HCT116 (cell line): Measurements from ENCODE around the gene NEB.

Source experiments
- ATF3 ChIP-seq: IDR thresholded peaks from 2 replicates; pipeline ENCODE4 v1.6.1; 2012
- CEBPB ChIP-seq: IDR thresholded peaks from 2 replicates; pipeline ENCODE4 v1.6.1; 2012; ENCODE audit warnings: low read depth
- ELF1 ChIP-seq: IDR thresholded peaks from 2 replicates; pipeline ENCODE4 v1.6.1; 2012; ENCODE audit warnings: low read depth, borderline replicate concordance
- EZH2 ChIP-seq: fragments of 200-600 bp; sonication (generic); IDR thresholded peaks from 2 replicates; pipeline ENCODE4 v1.6.1; 2017; ENCODE audit warnings: antibody characterized with exemption, mixed run types
- POLR2A ChIP-seq: IDR thresholded peaks from 2 replicates; pipeline ENCODE4 v1.7.0; 2011; ENCODE audit warnings: borderline replicate concordance; ENCODE audit not compliant: insufficient read depth, insufficient read length; ENCODE audit errors: extremely low read depth
- REST ChIP-seq: IDR thresholded peaks from 2 replicates; pipeline ENCODE4 v1.6.1; 2012; ENCODE audit warnings: low read depth
- SRF ChIP-seq: IDR thresholded peaks from 2 replicates; pipeline ENCODE4 v1.6.1; 2012; ENCODE audit warnings: low read depth
- YY1 ChIP-seq: IDR thresholded peaks from 2 replicates; pipeline ENCODE4 v1.6.1; 2011; ENCODE audit warnings: low read length, low read depth, moderate library complexity, mild to moderate bottlenecking; ENCODE audit not compliant: insufficient replicate concordance; ENCODE audit errors: extremely low read depth
- TF ChIP-seq, protein P1 (sequence below), 3 experiments: fragments of 200-600 bp in 1 of 3; sonication (generic) in 1 of 3; IDR thresholded peaks in 2 of 3; conservative IDR thresholded peaks in 1 of 3; 2 replicates each; pipeline ENCODE4 v1.5.1; 2012 to 2017; ENCODE audit warnings: low read depth in 2 of 3, low read length in 2 of 3, antibody characterized with exemption in 1 of 3, borderline replicate concordance in 1 of 3, control low read depth in 1 of 3, mild to moderate bottlenecking in 1 of 3, mixed read lengths in 1 of 3, mixed run types in 1 of 3, moderate library complexity in 1 of 3; ENCODE audit not compliant: insufficient read depth in 1 of 3
- TF ChIP-seq, protein P2 (sequence below): IDR thresholded peaks from 2 replicates; pipeline ENCODE4 v1.6.1; 2011; ENCODE audit warnings: mild to moderate bottlenecking, low read length, moderate library complexity; ENCODE audit not compliant: insufficient replicate concordance; ENCODE audit errors: extremely low read depth

- TF ChIP-seq EZH2 (no peak), CEBPB (no peak), SRF (no peak), REST (no peak), YY1 (no peak), ATF3 (no peak), POLR2A (no peak), ELF1 (no peak)
- TF ChIP-seq, protein P1, sequence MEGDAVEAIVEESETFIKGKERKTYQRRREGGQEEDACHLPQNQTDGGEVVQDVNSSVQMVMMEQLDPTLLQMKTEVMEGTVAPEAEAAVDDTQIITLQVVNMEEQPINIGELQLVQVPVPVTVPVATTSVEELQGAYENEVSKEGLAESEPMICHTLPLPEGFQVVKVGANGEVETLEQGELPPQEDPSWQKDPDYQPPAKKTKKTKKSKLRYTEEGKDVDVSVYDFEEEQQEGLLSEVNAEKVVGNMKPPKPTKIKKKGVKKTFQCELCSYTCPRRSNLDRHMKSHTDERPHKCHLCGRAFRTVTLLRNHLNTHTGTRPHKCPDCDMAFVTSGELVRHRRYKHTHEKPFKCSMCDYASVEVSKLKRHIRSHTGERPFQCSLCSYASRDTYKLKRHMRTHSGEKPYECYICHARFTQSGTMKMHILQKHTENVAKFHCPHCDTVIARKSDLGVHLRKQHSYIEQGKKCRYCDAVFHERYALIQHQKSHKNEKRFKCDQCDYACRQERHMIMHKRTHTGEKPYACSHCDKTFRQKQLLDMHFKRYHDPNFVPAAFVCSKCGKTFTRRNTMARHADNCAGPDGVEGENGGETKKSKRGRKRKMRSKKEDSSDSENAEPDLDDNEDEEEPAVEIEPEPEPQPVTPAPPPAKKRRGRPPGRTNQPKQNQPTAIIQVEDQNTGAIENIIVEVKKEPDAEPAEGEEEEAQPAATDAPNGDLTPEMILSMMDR (IDR thresholded peaks at IDR 0.05 in 2 of 3, conservative IDR thresholded peaks at IDR 0.05 in 1 of 3; ENCODE audit: borderline replicate concordance in 1 of 3, insufficient read depth in 1 of 3, low read depth in 2 of 3, low read length in 2 of 3): no peak
- TF ChIP-seq, protein P2, sequence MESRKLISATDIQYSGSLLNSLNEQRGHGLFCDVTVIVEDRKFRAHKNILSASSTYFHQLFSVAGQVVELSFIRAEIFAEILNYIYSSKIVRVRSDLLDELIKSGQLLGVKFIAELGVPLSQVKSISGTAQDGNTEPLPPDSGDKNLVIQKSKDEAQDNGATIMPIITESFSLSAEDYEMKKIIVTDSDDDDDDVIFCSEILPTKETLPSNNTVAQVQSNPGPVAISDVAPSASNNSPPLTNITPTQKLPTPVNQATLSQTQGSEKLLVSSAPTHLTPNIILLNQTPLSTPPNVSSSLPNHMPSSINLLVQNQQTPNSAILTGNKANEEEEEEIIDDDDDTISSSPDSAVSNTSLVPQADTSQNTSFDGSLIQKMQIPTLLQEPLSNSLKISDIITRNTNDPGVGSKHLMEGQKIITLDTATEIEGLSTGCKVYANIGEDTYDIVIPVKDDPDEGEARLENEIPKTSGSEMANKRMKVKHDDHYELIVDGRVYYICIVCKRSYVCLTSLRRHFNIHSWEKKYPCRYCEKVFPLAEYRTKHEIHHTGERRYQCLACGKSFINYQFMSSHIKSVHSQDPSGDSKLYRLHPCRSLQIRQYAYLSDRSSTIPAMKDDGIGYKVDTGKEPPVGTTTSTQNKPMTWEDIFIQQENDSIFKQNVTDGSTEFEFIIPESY: no peak
Measured at GRCh38 chr2:151649966-151650365, 84.3 kb downstream of the NEB start.
